Stomach (tissue), 4 donors: Measurements from ENCODE around the gene ZNF716.

Experiments
- POLR2A ChIP-seq, 4 donors: fragments of 450-650 bp; IDR thresholded peaks; one replicate each; pipeline ENCODE4 v1.6.1; 2016; ENCODE audit warnings: antibody characterized with exemption in 4 of 4, control low read depth in 2 of 4, mild to moderate bottlenecking in 1 of 4, moderate library complexity in 1 of 4
- POLR2AphosphoS5 ChIP-seq, 3 donors: sonication (generic); formaldehyde crosslinking; IDR thresholded peaks; one replicate each; pipeline ENCODE4 v1.6.1; 2016; ENCODE audit warnings: antibody characterized with exemption in 3 of 3
- TF ChIP-seq, protein P1 (sequence below), 7 experiments: fragments of 450-650 bp in 4 of 7; fragments of 200-600 bp in 3 of 7; sonication (generic) in 3 of 7; IDR thresholded peaks; one replicate each; pipeline ENCODE4 v1.5.1; 2016 to 2019; ENCODE audit warnings: antibody characterized with exemption in 7 of 7, control low read depth in 2 of 7, mild to moderate bottlenecking in 1 of 7

DNA sequence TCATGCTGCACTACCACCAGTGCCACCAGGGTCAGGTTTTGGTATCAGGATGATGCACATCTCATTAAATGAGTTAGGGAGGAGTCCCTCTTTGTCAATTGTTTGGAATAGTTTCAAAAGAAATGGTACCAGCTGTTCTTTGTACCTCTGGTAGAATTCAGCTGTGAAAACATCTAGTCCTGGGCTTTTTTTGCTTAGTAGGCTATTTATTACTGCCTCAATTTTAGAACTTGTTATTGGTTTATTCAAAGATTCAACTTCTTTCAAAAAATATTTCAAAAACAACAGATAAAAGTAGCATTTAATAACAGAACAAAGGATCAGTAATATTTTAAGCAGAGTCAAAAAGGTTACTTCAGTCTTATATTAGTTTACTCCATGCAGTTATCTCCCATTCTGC, 6.4 kb upstream of the ZNF716 start:
- TF ChIP-seq, protein P1, sequence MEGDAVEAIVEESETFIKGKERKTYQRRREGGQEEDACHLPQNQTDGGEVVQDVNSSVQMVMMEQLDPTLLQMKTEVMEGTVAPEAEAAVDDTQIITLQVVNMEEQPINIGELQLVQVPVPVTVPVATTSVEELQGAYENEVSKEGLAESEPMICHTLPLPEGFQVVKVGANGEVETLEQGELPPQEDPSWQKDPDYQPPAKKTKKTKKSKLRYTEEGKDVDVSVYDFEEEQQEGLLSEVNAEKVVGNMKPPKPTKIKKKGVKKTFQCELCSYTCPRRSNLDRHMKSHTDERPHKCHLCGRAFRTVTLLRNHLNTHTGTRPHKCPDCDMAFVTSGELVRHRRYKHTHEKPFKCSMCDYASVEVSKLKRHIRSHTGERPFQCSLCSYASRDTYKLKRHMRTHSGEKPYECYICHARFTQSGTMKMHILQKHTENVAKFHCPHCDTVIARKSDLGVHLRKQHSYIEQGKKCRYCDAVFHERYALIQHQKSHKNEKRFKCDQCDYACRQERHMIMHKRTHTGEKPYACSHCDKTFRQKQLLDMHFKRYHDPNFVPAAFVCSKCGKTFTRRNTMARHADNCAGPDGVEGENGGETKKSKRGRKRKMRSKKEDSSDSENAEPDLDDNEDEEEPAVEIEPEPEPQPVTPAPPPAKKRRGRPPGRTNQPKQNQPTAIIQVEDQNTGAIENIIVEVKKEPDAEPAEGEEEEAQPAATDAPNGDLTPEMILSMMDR (IDR thresholded peaks at IDR 0.05): no peak
- TF ChIP-seq POLR2AphosphoS5 (IDR thresholded peaks at IDR 0.05): no peak
- no peak for TF ChIP-seq POLR2A (IDR thresholded peaks at IDR 0.05)
